NCI-H2227 (cell line): ENCODE data around the gene TSPAN2.
A peak's percentile ranks its signal among the peaks of the same experiment; 100 is the strongest.

Experiments
- DNase-seq: peaks from one replicate; lab custom pipeline; 2025; ENCODE audit not compliant: unreplicated experiment; lab: John Stamatoyannopoulos, UW

TSPAN2 gene

GRCh38 chr1:115114308-115114707 is 25.0 kb upstream of the TSPAN2 start:
- DNase-seq = no peak

GRCh38 chr1:115113766-115114165 is 24.5 kb upstream of the TSPAN2 start:
- no peak for DNase-seq

GRCh38 chr1:115112496-115113375 is 23.4 kb upstream of the TSPAN2 start:
- DNase-seq = peak; percentile 58

GRCh38 chr1:115107516-115108260 is 18.4 kb upstream of the TSPAN2 start:
- no peak for DNase-seq

- DNase-seq = no peak
Observed at GRCh38 chr1:115105831-115106230, 16.5 kb upstream of the TSPAN2 start.

- DNase-seq = no peak
Observed at GRCh38 chr1:115099693-115100050, 10.4 kb upstream of the TSPAN2 start.

- DNase-seq = peak; percentile 24
Observed at GRCh38 chr1:115098979-115099692, 9.8 kb upstream of the TSPAN2 start.

- no peak for DNase-seq
Observed at GRCh38 chr1:115092175-115092574, 2.9 kb upstream of the TSPAN2 start.

- no peak for DNase-seq
Observed at GRCh38 chr1:115091572-115091971, 2.3 kb upstream of the TSPAN2 start.

GRCh38 chr1:115090956-115091355 is 1.7 kb upstream of the TSPAN2 start:
- no peak for DNase-seq

GRCh38 chr1:115090540-115090939 is 1.2 kb upstream of the TSPAN2 start:
- no peak for DNase-seq

GRCh38 chr1:115090186-115090490 is 835 bp upstream of the TSPAN2 start:
- DNase-seq = no peak

GRCh38 chr1:115088871-115089419 is 358 bp downstream of the TSPAN2 start:
- DNase-seq = peak; percentile 48

GRCh38 chr1:115088115-115088778 is 1.1 kb downstream of the TSPAN2 start:
- DNase-seq = no peak

GRCh38 chr1:115086176-115086830 is 3.0 kb downstream of the TSPAN2 start:
- DNase-seq = no peak

- no peak for DNase-seq
Observed at GRCh38 chr1:115084902-115085511, 4.3 kb downstream of the TSPAN2 start.

- no peak for DNase-seq
Observed at GRCh38 chr1:115082949-115083348, 6.4 kb downstream of the TSPAN2 start.

GRCh38 chr1:115078708-115079107 is 10.6 kb downstream of the TSPAN2 start:
- no peak for DNase-seq

- DNase-seq = no peak
Observed at GRCh38 chr1:115077984-115078330, 11.3 kb downstream of the TSPAN2 start.

- no peak for DNase-seq
Observed at GRCh38 chr1:115077286-115077983, 11.9 kb downstream of the TSPAN2 start.
